ENCODE measurements around the gene LIPK. TPM values are rescaled to one million over a fixed set of nuclear protein-coding genes. Genes with fewer than 3 reads are reported as not detected.

The LIPK gene
- polyA plus RNA-seq, 1 of the 3 experiments (the other 2 are of a cell fraction): not detected

DNA sequence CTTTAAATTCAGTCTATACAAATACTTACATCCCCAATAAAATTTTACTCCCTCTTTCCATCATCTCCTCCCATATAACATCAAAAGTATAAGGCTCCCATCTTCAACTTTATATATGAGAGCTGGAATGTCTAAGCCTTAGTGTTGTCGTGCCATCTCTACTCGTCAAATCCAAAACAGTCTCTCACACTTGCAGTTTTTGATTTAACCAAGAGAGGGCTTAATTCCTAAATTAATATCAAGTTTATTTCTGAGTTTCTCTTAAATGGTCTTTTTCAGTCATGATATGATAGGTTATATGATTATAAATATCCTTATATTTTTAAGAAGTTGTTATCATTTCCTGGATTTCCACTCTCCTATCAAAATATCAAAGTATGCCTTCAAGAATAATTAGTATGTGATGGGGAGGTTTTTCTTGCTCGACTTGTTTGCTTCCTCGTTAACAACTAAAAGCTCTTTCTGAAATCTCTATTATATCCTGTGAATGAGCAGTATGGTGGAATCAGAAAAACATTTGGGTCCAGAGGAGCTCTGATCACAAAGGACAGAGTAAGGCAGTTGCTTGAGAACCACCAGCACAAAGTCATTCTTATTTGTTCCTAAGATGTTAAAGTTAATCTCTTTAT, 12.5 kb upstream of the LIPK start:
- Histone ChIP-seq H3K9me3 (no peaks in the 10 kb centered on the region), H3K9ac (no peak overlapping the region), H3K79me2 (ENCODE audit: insufficient read depth) (no peaks in the 10 kb centered on the region), H3K27me3 (ENCODE audit: insufficient read depth) (no peaks in the 10 kb centered on the region), H3F3A (replicated peaks; ENCODE audit: insufficient read depth) (peaks cover 6% of the 10 kb centered on the region), H3K4me3 (ENCODE audit: low read depth in 2 of 2, low read length in 1 of 2) (no peak overlapping the region), H3K36me3 (replicated peaks in 1 of 2; ENCODE audit: control insufficient read depth in 1 of 2, insufficient read depth in 2 of 2, low read length in 1 of 2) (no peaks in the 10 kb centered on the region), H3K4me2 (no peak overlapping the region), H3K27ac (ENCODE audit: low read depth in 2 of 2, low read length in 1 of 2) (no peak overlapping the region), H3K9me2 (no peaks in the 10 kb centered on the region), H4K20me1 (ENCODE audit: insufficient read depth) (no peaks in the 10 kb centered on the region), H2AFZ (ENCODE audit: low read depth) (peak overlapping the region; percentile 57; the same call in 1 of the 2 replicates), H3K4me1 (ENCODE audit: control insufficient read depth in 1 of 2, insufficient read depth in 2 of 2, low read depth in 1 of 2, low read length in 1 of 2) (no peaks in the 10 kb centered on the region)
- CTCF ChIA-PET: interaction anchor here (0.7 to 3.0 kb wide), 11 partner anchors 9 to 843 kb away, joined by 3 to 11 read pairs (median 3); no protein-coding TSS in a partner anchor
- POLR2A ChIA-PET: no interaction called here
- 87% methylated on average over 4 of the region's 4 CpGs for WGBS (ENCODE audit: low lambda C conversion rate)
- DNase-seq: no peak
- TF ChIP-seq, protein P1, sequence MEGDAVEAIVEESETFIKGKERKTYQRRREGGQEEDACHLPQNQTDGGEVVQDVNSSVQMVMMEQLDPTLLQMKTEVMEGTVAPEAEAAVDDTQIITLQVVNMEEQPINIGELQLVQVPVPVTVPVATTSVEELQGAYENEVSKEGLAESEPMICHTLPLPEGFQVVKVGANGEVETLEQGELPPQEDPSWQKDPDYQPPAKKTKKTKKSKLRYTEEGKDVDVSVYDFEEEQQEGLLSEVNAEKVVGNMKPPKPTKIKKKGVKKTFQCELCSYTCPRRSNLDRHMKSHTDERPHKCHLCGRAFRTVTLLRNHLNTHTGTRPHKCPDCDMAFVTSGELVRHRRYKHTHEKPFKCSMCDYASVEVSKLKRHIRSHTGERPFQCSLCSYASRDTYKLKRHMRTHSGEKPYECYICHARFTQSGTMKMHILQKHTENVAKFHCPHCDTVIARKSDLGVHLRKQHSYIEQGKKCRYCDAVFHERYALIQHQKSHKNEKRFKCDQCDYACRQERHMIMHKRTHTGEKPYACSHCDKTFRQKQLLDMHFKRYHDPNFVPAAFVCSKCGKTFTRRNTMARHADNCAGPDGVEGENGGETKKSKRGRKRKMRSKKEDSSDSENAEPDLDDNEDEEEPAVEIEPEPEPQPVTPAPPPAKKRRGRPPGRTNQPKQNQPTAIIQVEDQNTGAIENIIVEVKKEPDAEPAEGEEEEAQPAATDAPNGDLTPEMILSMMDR (IDR thresholded peaks at IDR 0.05): peak; percentile 45
- TF ChIP-seq, protein P2, sequence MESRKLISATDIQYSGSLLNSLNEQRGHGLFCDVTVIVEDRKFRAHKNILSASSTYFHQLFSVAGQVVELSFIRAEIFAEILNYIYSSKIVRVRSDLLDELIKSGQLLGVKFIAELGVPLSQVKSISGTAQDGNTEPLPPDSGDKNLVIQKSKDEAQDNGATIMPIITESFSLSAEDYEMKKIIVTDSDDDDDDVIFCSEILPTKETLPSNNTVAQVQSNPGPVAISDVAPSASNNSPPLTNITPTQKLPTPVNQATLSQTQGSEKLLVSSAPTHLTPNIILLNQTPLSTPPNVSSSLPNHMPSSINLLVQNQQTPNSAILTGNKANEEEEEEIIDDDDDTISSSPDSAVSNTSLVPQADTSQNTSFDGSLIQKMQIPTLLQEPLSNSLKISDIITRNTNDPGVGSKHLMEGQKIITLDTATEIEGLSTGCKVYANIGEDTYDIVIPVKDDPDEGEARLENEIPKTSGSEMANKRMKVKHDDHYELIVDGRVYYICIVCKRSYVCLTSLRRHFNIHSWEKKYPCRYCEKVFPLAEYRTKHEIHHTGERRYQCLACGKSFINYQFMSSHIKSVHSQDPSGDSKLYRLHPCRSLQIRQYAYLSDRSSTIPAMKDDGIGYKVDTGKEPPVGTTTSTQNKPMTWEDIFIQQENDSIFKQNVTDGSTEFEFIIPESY (IDR thresholded peaks at IDR 0.05; ENCODE audit: borderline replicate concordance, low read depth): no peak

DNA sequence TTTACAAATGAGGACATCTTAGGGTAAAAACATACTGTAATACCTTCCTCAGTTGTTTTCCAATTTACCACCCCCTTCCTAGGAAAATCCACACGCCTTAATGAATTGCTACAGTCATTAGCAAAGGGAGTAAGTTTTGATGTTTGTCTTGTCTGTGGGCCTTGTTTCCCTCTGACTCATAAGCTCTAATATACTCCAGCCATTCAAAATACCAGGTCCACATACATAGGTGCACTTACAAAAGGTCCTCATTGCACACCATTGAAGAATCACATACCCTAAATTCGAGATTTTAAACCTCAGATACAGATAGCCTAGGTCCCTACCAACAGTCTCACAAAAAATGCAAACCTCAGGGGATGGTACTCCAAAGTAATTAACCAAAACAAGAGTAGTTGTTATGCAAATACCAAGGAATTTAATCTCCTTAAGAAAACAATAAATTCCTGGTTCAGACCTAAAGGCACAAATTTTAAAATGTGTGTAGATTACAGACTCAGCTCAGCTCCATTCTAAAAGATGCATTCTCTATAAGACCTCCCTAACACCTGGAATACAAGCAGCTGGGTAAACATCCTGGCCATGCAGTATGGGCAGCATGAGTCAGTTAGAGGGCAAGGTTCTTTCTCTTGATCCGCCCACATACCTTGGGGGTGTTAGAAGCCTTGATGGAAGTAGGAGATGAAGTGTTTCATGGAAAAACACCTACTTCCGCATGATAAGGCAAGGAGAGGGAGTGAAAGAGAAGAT, 3.0 kb upstream of the LIPK start:
- no peaks in the 10 kb centered on the region for H4K20me1 ChIP-seq (ENCODE audit: insufficient read depth)
- no peaks in the 10 kb centered on the region for H3K27me3 ChIP-seq (ENCODE audit: insufficient read depth)
- peaks cover 11% of the 10 kb centered on the region for H3F3A ChIP-seq (replicated peaks; ENCODE audit: insufficient read depth)
- no peak for DNase-seq
- ChIA-PET CTCF (interaction anchor here (1.5 kb wide), 1 partner anchor 10 kb away, joined by 3 read pairs; no protein-coding TSS in a partner anchor), POLR2A (no interaction called here)
- H3K4me1 ChIP-seq (ENCODE audit: control insufficient read depth in 1 of 2, insufficient read depth in 2 of 2, low read depth in 1 of 2, low read length in 1 of 2): peaks cover 4 to 11% of the 10 kb centered on the region in 2 experiments; a peak in 2 of 4 replicates
- H2AFZ ChIP-seq (ENCODE audit: low read depth): no peak overlapping the region
- no peaks in the 10 kb centered on the region for H3K36me3 ChIP-seq (replicated peaks in 1 of 2; ENCODE audit: control insufficient read depth in 1 of 2, insufficient read depth in 2 of 2, low read length in 1 of 2)
- H3K9ac ChIP-seq: no peak overlapping the region
- no peaks in the 10 kb centered on the region for H3K79me2 ChIP-seq (ENCODE audit: insufficient read depth)
- no peak overlapping the region for H3K4me2 ChIP-seq
- no peak for TF ChIP-seq GABPA (IDR thresholded peaks at IDR 0.05; ENCODE audit: low read depth)
- TF ChIP-seq MEF2A (IDR thresholded peaks at IDR 0.05; ENCODE audit: borderline replicate concordance, low read depth): no peak
- no peak for TF ChIP-seq FOXJ3 (CRISPR knock-in tag; IDR thresholded peaks at IDR 0.05)
- TF ChIP-seq, protein P3, sequence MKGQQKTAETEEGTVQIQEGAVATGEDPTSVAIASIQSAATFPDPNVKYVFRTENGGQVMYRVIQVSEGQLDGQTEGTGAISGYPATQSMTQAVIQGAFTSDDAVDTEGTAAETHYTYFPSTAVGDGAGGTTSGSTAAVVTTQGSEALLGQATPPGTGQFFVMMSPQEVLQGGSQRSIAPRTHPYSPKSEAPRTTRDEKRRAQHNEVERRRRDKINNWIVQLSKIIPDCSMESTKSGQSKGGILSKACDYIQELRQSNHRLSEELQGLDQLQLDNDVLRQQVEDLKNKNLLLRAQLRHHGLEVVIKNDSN (IDR thresholded peaks at IDR 0.05; ENCODE audit: borderline replicate concordance, low read depth): no peak
- TF ChIP-seq TAF1 (IDR thresholded peaks at IDR 0.05; ENCODE audit: borderline replicate concordance, low read depth, low read length): no peak
- TF ChIP-seq FOXM1 (IDR thresholded peaks at IDR 0.05; ENCODE audit: low read depth): no peak
- TF ChIP-seq TEAD4 (IDR thresholded peaks at IDR 0.05; ENCODE audit: borderline replicate concordance, insufficient read depth): no peak
- TF ChIP-seq GATA2 (CRISPR knock-in tag; IDR thresholded peaks at IDR 0.05): no peak
- TF ChIP-seq, protein P4, sequence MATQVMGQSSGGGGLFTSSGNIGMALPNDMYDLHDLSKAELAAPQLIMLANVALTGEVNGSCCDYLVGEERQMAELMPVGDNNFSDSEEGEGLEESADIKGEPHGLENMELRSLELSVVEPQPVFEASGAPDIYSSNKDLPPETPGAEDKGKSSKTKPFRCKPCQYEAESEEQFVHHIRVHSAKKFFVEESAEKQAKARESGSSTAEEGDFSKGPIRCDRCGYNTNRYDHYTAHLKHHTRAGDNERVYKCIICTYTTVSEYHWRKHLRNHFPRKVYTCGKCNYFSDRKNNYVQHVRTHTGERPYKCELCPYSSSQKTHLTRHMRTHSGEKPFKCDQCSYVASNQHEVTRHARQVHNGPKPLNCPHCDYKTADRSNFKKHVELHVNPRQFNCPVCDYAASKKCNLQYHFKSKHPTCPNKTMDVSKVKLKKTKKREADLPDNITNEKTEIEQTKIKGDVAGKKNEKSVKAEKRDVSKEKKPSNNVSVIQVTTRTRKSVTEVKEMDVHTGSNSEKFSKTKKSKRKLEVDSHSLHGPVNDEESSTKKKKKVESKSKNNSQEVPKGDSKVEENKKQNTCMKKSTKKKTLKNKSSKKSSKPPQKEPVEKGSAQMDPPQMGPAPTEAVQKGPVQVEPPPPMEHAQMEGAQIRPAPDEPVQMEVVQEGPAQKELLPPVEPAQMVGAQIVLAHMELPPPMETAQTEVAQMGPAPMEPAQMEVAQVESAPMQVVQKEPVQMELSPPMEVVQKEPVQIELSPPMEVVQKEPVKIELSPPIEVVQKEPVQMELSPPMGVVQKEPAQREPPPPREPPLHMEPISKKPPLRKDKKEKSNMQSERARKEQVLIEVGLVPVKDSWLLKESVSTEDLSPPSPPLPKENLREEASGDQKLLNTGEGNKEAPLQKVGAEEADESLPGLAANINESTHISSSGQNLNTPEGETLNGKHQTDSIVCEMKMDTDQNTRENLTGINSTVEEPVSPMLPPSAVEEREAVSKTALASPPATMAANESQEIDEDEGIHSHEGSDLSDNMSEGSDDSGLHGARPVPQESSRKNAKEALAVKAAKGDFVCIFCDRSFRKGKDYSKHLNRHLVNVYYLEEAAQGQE (IDR thresholded peaks at IDR 0.05; ENCODE audit: low read depth, low read length): no peak
- TF ChIP-seq, protein P2 (IDR thresholded peaks at IDR 0.05; ENCODE audit: borderline replicate concordance, low read depth): no peak
- H3K9me3 ChIP-seq: no peaks in the 10 kb centered on the region
- H3K27ac ChIP-seq (ENCODE audit: low read depth in 2 of 2, low read length in 1 of 2): no peak overlapping the region
- H3K4me3 ChIP-seq (ENCODE audit: low read depth in 2 of 2, low read length in 1 of 2): no peak overlapping the region
- H3K9me2 ChIP-seq: no peaks in the 10 kb centered on the region
- 66% methylated on average over 4 of the region's 4 CpGs for WGBS (ENCODE audit: low lambda C conversion rate)
